SK-N-SH treated with all-trans-retinoic acid at 6 μM for 48 hours (cell line): Measurements from ENCODE around the gene KCNIP1.
"Not testable (repeated sequence)": the region's sequence is repeated elsewhere in the genome, so short reads cannot be mapped to it uniquely, and the experiment has no call there.

ENCODE experiments used
- CSDC2 ChIP-seq: fragments of 250-450 bp; sonication (Bioruptor Pico); IDR thresholded peaks from 2 replicates; pipeline ENCODE4 v1.5.0; 2020; ENCODE audit warnings: mild to moderate bottlenecking, moderate library complexity
- ISL1 ChIP-seq: fragments of 250-450 bp; sonication (Bioruptor Pico); IDR thresholded peaks from 2 replicates; pipeline ENCODE4 v2.1.2; 2022; ENCODE audit warnings: mild to moderate bottlenecking, moderate library complexity
- RARB ChIP-seq: fragments of 250-450 bp; sonication (Bioruptor Pico); IDR thresholded peaks from 2 replicates; pipeline ENCODE4 v1.8.0; 2021; ENCODE audit warnings: mild to moderate bottlenecking, moderate library complexity

DNA sequence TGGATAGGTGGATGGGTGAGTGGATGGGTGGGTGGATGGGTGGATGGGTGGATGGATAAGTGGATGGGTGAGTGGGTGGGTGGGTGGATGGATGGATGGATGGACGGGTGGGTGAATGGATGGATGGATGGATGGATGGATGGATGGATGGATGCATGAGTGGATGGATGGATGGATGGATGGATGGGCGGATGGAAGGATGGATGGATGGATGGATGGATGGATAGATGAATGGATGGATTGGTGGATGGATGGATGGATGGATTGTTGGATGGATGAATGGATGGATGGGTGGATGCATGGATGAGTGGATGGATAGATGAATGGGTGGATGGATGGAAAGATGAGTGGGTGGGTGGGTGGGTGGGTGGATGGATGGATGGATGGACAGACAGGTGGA lies 250.7 kb downstream of the KCNIP1 start:
- not testable (repeated sequence) for TF ChIP-seq RARB (CRISPR knock-in tag); ISL1 (CRISPR knock-in tag); CSDC2
